Activated T-cell treated with anti-CD3 and anti-CD28 coated beads, Interleukin-2, amount 50 U/mL, for 24 hours (primary cell): ENCODE results near the gene VDR.

Experiments used
- DNase-seq: peaks from one replicate; pipeline ENCODE4 v3.0.0-alpha.2; 2020
- H3K27ac Mint-ChIP-seq: 2 replicates; pipeline ENCODE4 v1.8.0; 2020; ENCODE audit warnings: mild to moderate bottlenecking, mixed read lengths
- H3K27me3 Mint-ChIP-seq: 2 replicates; pipeline ENCODE4 v1.8.0; 2020; ENCODE audit warnings: mixed read lengths
- H3K36me3 Mint-ChIP-seq: 2 replicates; pipeline ENCODE4 v1.8.0; 2020; ENCODE audit warnings: low read depth, mixed read lengths
- H3K4me1 Mint-ChIP-seq: 2 replicates; pipeline ENCODE4 v1.8.0; 2020; ENCODE audit warnings: low read depth, mixed read lengths
- H3K4me3 Mint-ChIP-seq: 2 replicates; pipeline ENCODE4 v1.8.0; 2020; ENCODE audit warnings: mild to moderate bottlenecking, moderate library complexity, mixed read lengths
- H3K9me3 Mint-ChIP-seq: 2 replicates; pipeline ENCODE4 v1.8.0; 2020; ENCODE audit warnings: mixed read lengths

The VDR gene

DNA sequence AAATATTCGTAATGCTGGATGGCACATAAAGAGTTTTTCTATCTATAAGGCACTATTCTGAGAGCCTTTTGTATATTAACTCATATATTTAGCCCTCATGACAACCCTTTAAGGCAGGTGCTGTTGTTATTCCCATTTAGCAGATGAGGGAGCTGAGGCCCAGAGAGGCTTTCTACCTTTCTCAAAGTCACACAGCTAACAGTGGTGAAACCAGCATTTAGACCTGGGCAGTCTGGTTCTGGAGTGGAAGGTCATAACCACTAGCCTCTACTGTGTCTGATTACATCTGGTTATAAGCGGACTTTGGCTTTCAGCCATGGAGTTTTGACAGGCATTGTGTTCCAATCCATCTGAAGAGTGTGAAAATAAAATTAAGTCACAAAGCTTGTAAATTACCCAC is 43.9 kb downstream of the VDR start:
- Mint-ChIP-seq H3K36me3 (peaks cover 96% of the 10 kb centered on the region), H3K4me3 (peak overlapping the region; percentile 64), H3K4me1 (peaks cover 58% of the 10 kb centered on the region), H3K27ac (peak overlapping the region; percentile 99), H3K27me3 (no peaks in the 10 kb centered on the region), H3K9me3 (no peaks in the 10 kb centered on the region)
- peak; percentile 28 for DNase-seq

- Mint-ChIP-seq H3K27ac (peak overlapping the region; percentile 99), H3K27me3 (no peaks in the 10 kb centered on the region)
Observed at GRCh38 chr12:47860279-47860841, 44.4 kb downstream of the VDR start.

DNA sequence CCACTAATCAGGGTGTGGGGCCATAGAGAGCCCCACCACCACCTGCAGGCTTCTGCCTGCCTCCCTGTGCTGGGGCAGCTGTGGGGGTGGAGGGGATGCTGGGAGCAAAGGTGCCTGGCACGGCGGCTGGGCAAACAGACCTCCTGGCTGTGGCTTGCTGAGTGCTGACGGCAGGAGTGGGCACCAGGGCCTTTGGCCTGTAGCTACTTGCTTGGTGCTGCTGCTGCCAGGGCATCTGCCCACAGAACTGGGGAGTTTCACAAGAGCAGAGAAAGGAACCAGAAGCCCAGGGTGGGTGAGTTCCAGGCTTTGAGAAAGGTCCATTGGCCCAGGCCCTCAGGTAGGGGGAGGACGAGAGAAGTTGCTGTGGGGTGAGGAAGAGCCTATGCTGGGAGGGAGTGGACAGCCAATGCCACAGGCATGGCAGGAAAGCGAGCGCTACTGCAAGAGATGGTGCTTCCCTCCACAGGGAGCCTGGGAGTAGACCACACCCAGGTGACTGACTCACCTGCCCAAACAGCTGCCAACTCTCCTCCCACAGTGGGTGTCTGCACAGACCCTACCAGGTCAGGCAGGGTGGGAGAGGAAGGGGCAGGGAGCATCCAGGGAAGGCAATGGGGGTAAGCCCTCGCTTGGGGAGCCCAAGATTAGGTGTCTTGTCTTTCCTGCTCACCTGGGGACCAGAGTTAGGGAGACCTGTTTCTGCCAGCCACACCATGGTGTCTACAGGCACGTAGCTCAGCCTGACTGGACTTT is 46.1 kb downstream of the VDR start:
- H3K36me3 Mint-ChIP-seq, result peaks cover 96% of the 10 kb centered on the region
- peak; percentile 33 for DNase-seq
- H3K4me1 Mint-ChIP-seq, result peaks cover 52% of the 10 kb centered on the region
- peak overlapping the region; percentile 99 for H3K27ac Mint-ChIP-seq
- H3K4me3 Mint-ChIP-seq, result no peak overlapping the region
- no peaks in the 10 kb centered on the region for H3K9me3 Mint-ChIP-seq
- no peaks in the 10 kb centered on the region for H3K27me3 Mint-ChIP-seq

More at GRCh38 chr12:47860279-47860841, 44.4 kb downstream of the VDR start:
- H3K36me3 Mint-ChIP-seq, result peaks cover 97% of the 10 kb centered on the region
- H3K4me3 Mint-ChIP-seq, result peak overlapping the region; percentile 64
- DNase-seq, result peak; percentile 62
- peaks cover 58% of the 10 kb centered on the region for H3K4me1 Mint-ChIP-seq
- no peaks in the 10 kb centered on the region for H3K9me3 Mint-ChIP-seq

DNA sequence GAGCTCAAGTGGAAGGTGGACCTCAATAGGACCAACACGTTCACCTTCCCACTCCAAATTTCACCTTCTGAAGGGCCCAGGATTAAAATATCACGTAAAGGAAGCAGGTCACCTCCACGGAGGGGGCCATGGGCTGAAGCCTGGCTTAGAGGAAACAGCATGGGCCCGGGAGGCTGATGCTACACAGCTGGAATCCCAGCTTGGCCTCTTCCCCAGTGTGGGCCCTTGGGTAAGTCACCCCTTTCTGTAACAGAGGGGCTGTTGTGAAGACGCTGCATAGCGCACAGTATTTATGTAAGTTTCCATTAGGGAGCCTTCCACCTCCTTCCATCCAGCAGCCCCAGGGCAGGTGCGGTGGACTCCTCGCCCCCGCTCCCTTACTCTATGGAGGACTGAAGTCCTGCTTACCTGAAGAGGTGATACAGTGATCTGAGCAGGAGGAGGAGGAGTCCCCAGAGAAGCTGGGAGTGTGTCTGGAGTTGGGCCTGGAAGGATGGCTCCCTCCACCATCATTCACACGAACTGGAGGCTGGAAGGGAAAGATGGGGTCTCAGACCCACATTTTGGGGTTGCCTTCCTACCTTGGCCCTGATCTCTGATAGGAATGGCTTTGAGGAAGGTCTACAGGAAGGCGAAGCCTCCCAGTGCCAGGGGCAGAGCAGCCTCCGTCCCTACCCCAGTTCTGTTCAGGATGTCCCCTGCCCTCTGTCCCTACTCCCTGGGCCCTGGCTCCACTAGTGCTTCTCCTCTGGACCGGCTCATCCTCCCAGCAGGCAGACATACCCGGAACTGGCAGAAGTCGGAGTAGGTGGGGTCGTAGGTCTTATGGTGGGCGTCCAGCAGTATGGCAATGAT is 47.8 kb downstream of the VDR start:
- Mint-ChIP-seq H3K9me3 (no peaks in the 10 kb centered on the region), H3K36me3 (peaks cover 96% of the 10 kb centered on the region), H3K27ac (peak overlapping the region; percentile 23), H3K4me1 (peaks cover 43% of the 10 kb centered on the region), H3K4me3 (no peak overlapping the region), H3K27me3 (no peaks in the 10 kb centered on the region)
- DNase-seq, result peak; percentile 23

DNA sequence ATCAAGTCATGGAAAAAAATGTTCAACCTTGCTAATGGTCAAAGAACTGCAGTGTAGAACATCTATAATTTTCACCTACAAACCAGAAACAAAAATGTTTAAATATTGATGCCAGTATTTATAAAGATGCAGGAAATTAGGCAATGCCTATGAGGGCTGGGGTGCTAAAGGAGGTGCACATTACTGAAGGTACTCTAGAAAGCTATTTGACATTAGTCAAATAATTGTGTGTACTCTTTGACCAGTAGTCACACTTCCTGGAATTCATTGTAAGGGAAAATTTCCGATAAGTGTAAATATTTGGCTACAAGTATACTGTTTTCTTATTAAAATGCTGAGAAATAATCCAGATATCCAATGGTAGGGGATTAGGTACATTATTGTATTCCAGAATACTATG is 48.7 kb downstream of the VDR start:
- Mint-ChIP-seq H3K4me3 (no peak overlapping the region), H3K36me3 (peaks cover 96% of the 10 kb centered on the region), H3K4me1 (peaks cover 42% of the 10 kb centered on the region), H3K9me3 (no peaks in the 10 kb centered on the region), H3K27ac (no peak overlapping the region), H3K27me3 (no peaks in the 10 kb centered on the region)
- no peak for DNase-seq

GRCh38 chr12:47855502-47855901 is 49.3 kb downstream of the VDR start:
- no peaks in the 10 kb centered on the region for H3K9me3 Mint-ChIP-seq
- H3K4me3 Mint-ChIP-seq, result no peak overlapping the region
- H3K4me1 Mint-ChIP-seq, result peaks cover 37% of the 10 kb centered on the region
- DNase-seq, result peak; percentile 23
- H3K27ac Mint-ChIP-seq, result no peak overlapping the region
- H3K36me3 Mint-ChIP-seq, result peaks cover 96% of the 10 kb centered on the region
- H3K27me3 Mint-ChIP-seq, result no peaks in the 10 kb centered on the region

DNA sequence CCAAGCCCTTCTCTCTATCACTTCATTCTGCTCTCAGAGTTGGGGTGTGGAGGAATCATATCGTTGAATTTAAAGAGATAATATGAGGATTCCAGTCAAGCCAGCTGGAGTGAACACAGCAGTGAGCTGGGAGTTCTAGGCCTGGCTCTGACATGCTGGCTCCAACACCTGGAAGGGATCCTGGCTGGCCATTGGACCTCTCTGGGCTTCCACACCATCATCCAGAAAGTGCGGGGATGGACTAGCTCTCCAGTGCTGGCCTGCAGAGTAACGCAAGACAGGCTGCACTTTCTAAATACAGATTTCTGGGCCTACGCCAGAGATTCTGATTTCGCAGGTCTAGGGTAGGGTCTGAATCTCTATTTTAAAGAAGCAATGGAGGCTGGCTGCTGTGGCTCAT is 50.3 kb downstream of the VDR start:
- H3K36me3 Mint-ChIP-seq, result peaks cover 97% of the 10 kb centered on the region
- no peak overlapping the region for H3K27ac Mint-ChIP-seq
- no peaks in the 10 kb centered on the region for H3K27me3 Mint-ChIP-seq
- peaks cover 27% of the 10 kb centered on the region for H3K4me1 Mint-ChIP-seq
- DNase-seq, result no peak
- H3K9me3 Mint-ChIP-seq, result no peaks in the 10 kb centered on the region
- no peak overlapping the region for H3K4me3 Mint-ChIP-seq

DNA sequence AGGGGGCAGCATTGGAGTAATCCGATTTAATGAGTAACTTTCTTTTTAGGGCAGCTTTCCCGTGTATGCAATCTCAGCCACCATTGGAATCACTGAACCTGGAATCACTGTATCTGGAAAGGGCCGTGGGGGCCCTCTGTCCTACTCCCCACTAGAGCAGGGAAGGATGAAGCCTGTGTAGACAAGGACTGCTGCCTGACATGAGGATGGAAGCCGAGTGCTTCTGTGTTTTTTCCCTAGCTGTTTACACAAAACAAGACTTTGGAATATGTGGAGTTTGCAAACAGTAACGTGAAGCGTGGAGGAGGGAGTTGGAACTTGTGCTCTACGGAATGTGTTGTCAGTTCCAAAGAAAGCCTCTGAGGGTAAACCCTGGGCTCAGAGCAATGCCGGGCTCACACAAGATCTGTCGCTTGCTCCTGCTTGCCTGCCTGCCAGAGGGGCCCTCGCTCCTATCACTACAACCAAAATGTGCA is 52.7 kb downstream of the VDR start:
- no peaks in the 10 kb centered on the region for H3K9me3 Mint-ChIP-seq
- H3K4me1 Mint-ChIP-seq, result peaks cover 14% of the 10 kb centered on the region
- H3K4me3 Mint-ChIP-seq, result no peak overlapping the region
- H3K27me3 Mint-ChIP-seq, result no peaks in the 10 kb centered on the region
- peaks cover 93% of the 10 kb centered on the region for H3K36me3 Mint-ChIP-seq
- no peak for DNase-seq
- H3K27ac Mint-ChIP-seq, result peak overlapping the region; percentile 7

- H3K4me1 Mint-ChIP-seq, result peaks cover 14% of the 10 kb centered on the region
- DNase-seq, result peak; percentile 23
- no peaks in the 10 kb centered on the region for H3K9me3 Mint-ChIP-seq
- H3K27ac Mint-ChIP-seq, result peak overlapping the region; percentile 31
- no peaks in the 10 kb centered on the region for H3K27me3 Mint-ChIP-seq
- no peak overlapping the region for H3K4me3 Mint-ChIP-seq
- peaks cover 93% of the 10 kb centered on the region for H3K36me3 Mint-ChIP-seq
Observed at GRCh38 chr12:47851303-47851952, 53.4 kb downstream of the VDR start.

DNA sequence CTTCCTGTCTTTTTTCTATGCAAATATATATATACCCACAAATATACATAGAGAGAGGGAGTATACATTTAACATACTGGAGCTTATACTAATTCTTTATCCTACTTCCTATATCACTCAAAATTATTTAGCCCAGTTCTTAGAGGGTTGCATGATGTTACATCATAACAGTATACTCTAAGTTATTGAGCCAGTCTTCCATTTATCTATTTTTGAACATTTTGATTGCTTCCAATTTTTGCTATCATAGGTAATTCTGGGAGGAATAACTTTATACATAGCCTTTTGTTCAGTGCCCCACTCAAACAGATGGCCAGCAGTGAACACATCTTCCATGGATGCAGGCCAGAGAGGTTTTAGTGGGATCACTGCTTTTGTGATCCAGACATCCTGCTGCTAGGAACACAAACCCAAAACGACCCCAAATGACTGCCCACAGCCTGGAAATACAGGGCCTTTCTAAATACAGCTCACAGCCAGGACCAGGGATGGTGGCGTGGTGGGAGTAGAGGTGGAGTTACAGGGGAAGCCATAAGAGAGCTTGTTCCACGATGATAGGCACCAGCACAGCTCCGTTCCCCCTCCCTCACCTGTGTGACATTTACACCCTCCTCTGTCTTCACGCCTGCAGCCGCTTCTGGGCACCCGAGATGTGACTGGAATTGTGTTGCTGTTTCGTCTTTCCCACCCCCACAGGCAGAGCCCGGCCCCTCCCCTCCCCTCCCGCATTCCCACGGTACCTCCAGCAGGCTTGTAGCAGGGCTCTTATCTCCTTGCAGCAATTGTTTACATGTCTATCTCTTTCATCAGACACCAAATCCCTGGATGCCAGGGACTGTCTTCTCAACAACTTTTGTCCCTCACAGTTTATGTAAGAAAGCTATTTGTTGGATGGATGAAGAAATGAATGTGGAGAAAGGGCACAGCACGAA is 54.4 kb downstream of the VDR start:
- no peak overlapping the region for H3K4me3 Mint-ChIP-seq
- DNase-seq, result peak; percentile 8
- H3K27ac Mint-ChIP-seq, result peak overlapping the region; percentile 31
- H3K36me3 Mint-ChIP-seq, result peaks cover 94% of the 10 kb centered on the region
- no peaks in the 10 kb centered on the region for H3K27me3 Mint-ChIP-seq
- H3K4me1 Mint-ChIP-seq, result peaks cover 14% of the 10 kb centered on the region
- H3K9me3 Mint-ChIP-seq, result no peaks in the 10 kb centered on the region

DNA sequence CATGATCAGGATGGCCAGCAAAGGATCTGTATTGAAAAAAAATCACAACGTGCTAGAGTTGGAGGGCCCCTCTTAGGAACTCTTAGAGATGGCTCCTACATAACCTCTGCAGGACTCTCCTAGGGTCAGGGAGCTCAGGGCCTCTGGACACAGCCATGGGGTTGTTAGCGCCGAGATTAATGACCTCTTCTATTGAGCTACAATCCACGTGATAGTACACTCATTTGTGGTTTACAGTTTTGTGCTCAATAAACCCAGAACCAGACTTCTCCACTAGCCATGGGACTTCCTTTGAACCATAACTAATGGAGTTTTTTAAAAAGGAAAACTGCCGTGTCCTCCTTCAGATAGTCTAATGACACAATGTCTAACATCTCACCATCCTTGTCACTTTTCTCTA is 55.5 kb downstream of the VDR start:
- peaks cover 14% of the 10 kb centered on the region for H3K4me1 Mint-ChIP-seq
- no peak for DNase-seq
- H3K9me3 Mint-ChIP-seq, result no peaks in the 10 kb centered on the region
- no peaks in the 10 kb centered on the region for H3K27me3 Mint-ChIP-seq
- no peak overlapping the region for H3K4me3 Mint-ChIP-seq
- peaks cover 95% of the 10 kb centered on the region for H3K36me3 Mint-ChIP-seq
- peak overlapping the region; percentile 6 for H3K27ac Mint-ChIP-seq

GRCh38 chr12:47848853-47849252 is 55.9 kb downstream of the VDR start:
- no peak for DNase-seq
- Mint-ChIP-seq H3K9me3 (no peaks in the 10 kb centered on the region), H3K4me3 (no peak overlapping the region), H3K4me1 (peaks cover 14% of the 10 kb centered on the region), H3K27ac (peak overlapping the region; percentile 6), H3K36me3 (peaks cover 95% of the 10 kb centered on the region), H3K27me3 (no peaks in the 10 kb centered on the region)

- Mint-ChIP-seq H3K36me3 (peaks cover 89% of the 10 kb centered on the region), H3K9me3 (no peaks in the 10 kb centered on the region), H3K4me1 (peaks cover 20% of the 10 kb centered on the region), H3K27me3 (no peaks in the 10 kb centered on the region), H3K27ac (peak overlapping the region; percentile 1), H3K4me3 (no peak overlapping the region)
- no peak for DNase-seq
Observed at GRCh38 chr12:47846294-47846996, 58.3 kb downstream of the VDR start.
